ENCODE results near the gene RBM14. TPM values are rescaled to one million over a fixed set of nuclear protein-coding genes. Genes with fewer than 3 reads are reported as not detected.
"Not testable (repeated sequence)": the region's sequence is repeated elsewhere in the genome, so short reads cannot be mapped to it uniquely, and the experiment has no call there.

RBM14 gene
- total and polyA plus RNA-seq, 4 donors: 34.1 to 96.3 (median 52.9) TPM

DNA sequence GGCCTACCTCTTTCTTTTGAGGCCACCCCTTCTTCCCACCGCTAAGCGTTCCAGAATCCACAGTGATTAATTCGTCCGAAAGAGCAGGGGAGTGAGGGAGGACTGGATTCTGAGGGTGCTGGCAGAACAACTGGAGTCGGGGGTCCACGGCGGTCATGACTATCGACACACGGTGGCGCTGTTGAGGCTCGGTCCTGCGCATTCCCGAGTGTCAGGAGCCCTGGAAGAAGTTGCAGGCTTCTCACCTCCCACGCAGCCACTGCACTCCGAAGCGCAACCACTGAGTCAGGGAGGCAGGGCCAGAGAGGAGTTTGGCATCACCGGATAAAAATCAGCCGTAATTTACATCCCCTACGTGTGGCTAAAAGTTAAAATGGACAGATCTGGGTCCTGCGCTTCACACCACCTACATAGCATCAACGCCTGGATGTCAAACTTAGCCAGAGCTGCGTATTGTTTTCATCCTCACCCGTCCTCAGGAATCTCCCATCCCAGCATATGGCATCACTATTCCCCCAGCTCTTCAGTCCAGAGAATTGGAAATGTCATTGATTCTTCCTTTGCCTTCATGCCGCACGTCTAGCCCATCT, 37.3 kb upstream of the RBM14 start:
- no peak overlapping the region for H3K4me3 ChIP-seq
- no peaks in the 10 kb centered on the region for H3K27me3 ChIP-seq (ENCODE audit: control insufficient read depth in 3 of 3, insufficient read depth in 3 of 3, low read length in 2 of 3)
- ATAC-seq (ENCODE audit: insufficient read depth, low FRiP score) (peak; percentile 88), DNase-seq (peak; percentile 75 to 83 (median 76))
- no peaks in the 10 kb centered on the region for H3K4me1 ChIP-seq (ENCODE audit: control insufficient read depth in 5 of 5, insufficient read depth in 5 of 5, low read length in 5 of 5)
- WGBS, 2 donors: 18 to 19% methylated on average over 25 of the region's 25 CpGs
- H3K36me3 ChIP-seq (ENCODE audit: control insufficient read depth in 4 of 4, insufficient read depth in 4 of 4, low read length in 4 of 4): no peaks in the 10 kb centered on the region
- no peak overlapping the region for H3K27ac ChIP-seq (ENCODE audit: low read depth in 1 of 2, low read length in 1 of 2)
- TF ChIP-seq, protein P1, sequence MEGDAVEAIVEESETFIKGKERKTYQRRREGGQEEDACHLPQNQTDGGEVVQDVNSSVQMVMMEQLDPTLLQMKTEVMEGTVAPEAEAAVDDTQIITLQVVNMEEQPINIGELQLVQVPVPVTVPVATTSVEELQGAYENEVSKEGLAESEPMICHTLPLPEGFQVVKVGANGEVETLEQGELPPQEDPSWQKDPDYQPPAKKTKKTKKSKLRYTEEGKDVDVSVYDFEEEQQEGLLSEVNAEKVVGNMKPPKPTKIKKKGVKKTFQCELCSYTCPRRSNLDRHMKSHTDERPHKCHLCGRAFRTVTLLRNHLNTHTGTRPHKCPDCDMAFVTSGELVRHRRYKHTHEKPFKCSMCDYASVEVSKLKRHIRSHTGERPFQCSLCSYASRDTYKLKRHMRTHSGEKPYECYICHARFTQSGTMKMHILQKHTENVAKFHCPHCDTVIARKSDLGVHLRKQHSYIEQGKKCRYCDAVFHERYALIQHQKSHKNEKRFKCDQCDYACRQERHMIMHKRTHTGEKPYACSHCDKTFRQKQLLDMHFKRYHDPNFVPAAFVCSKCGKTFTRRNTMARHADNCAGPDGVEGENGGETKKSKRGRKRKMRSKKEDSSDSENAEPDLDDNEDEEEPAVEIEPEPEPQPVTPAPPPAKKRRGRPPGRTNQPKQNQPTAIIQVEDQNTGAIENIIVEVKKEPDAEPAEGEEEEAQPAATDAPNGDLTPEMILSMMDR (IDR thresholded peaks at IDR 0.05; ENCODE audit: control extremely low read depth, extremely low read depth): peak; percentile 70
- no peaks in the 10 kb centered on the region for H3K9me3 ChIP-seq (ENCODE audit: control insufficient read depth in 4 of 4, insufficient read depth in 3 of 4, low read length in 3 of 4)
- H3K9ac ChIP-seq (ENCODE audit: insufficient read depth in 1 of 2, low read length in 2 of 2): no peak overlapping the region

DNA sequence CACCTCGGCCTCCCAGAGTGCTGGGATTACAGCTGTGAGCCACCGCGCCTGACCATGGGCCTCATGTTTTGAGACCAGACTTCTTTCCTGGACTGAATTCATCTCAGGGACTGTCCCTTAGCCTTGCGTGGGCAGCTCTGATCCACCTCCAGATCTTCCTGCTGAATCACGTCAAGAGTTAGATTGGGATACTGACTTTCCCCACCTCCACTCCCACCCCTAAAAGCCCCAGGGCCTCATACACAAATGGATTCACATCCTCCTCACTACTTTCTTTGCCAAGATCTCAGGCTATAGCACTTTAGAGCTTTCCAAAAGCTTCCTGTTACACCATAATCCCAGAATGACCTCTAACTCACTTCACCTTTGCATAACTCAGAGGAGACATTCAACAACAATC, 35.6 kb upstream of the RBM14 start:
- Histone ChIP-seq H3K4me1 (ENCODE audit: control insufficient read depth in 5 of 5, insufficient read depth in 5 of 5, low read length in 5 of 5) (no peaks in the 10 kb centered on the region), H3K27me3 (ENCODE audit: control insufficient read depth in 3 of 3, insufficient read depth in 3 of 3, low read length in 2 of 3) (no peaks in the 10 kb centered on the region), H3K4me3 (no peak overlapping the region), H3K9me3 (ENCODE audit: control insufficient read depth in 4 of 4, insufficient read depth in 3 of 4, low read length in 3 of 4) (no peaks in the 10 kb centered on the region), H3K36me3 (ENCODE audit: control insufficient read depth in 4 of 4, insufficient read depth in 4 of 4, low read length in 4 of 4) (no peaks in the 10 kb centered on the region), H3K9ac (ENCODE audit: insufficient read depth in 1 of 2, low read length in 2 of 2) (no peak overlapping the region), H3K27ac (ENCODE audit: low read depth in 1 of 2, low read length in 1 of 2) (no peak overlapping the region)
- DNase-seq (no peak), ATAC-seq (ENCODE audit: insufficient read depth, low FRiP score) (no peak)
- TF ChIP-seq, protein P1 (IDR thresholded peaks at IDR 0.05; ENCODE audit: control extremely low read depth, extremely low read depth): no peak
- WGBS, 2 donors: 92 to 96% methylated on average over 5 of the region's 5 CpGs

DNA sequence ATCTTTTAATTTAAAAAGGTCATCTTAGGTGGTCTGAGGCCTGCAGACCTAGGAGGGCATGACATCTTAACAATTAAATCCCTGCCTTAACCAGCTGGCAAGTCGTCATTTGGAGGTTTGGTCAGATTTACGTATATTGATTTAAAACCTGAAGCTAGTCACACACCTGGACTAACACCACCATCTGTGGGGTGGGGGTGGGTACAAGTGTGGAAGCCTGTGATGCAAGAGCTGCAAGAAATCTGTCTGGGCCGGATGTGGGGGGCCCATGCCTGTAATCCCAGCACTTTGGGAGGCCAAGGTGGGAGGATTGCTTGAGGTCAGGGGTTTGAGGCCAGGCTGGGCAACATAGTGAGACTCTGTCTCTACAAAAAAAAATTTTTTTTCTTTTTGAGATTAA, 35.2 kb upstream of the RBM14 start:
- H3K4me1 ChIP-seq (ENCODE audit: control insufficient read depth in 5 of 5, insufficient read depth in 5 of 5, low read length in 5 of 5): no peaks in the 10 kb centered on the region
- no peak overlapping the region for H3K9ac ChIP-seq (ENCODE audit: insufficient read depth in 1 of 2, low read length in 2 of 2)
- no peak overlapping the region for H3K4me3 ChIP-seq
- no peaks in the 10 kb centered on the region for H3K9me3 ChIP-seq (ENCODE audit: control insufficient read depth in 4 of 4, insufficient read depth in 3 of 4, low read length in 3 of 4)
- H3K27ac ChIP-seq (ENCODE audit: low read depth in 1 of 2, low read length in 1 of 2): no peak overlapping the region
- TF ChIP-seq, protein P1 (IDR thresholded peaks at IDR 0.05; ENCODE audit: control extremely low read depth, extremely low read depth): no peak
- H3K36me3 ChIP-seq (ENCODE audit: control insufficient read depth in 4 of 4, insufficient read depth in 4 of 4, low read length in 4 of 4): no peaks in the 10 kb centered on the region
- ATAC-seq (ENCODE audit: insufficient read depth, low FRiP score) (no peak), DNase-seq (no peak)
- H3K27me3 ChIP-seq (ENCODE audit: control insufficient read depth in 3 of 3, insufficient read depth in 3 of 3, low read length in 2 of 3): no peaks in the 10 kb centered on the region
- 82 to 84% methylated on average over 3 of the region's 3 CpGs for WGBS, 2 donors

DNA sequence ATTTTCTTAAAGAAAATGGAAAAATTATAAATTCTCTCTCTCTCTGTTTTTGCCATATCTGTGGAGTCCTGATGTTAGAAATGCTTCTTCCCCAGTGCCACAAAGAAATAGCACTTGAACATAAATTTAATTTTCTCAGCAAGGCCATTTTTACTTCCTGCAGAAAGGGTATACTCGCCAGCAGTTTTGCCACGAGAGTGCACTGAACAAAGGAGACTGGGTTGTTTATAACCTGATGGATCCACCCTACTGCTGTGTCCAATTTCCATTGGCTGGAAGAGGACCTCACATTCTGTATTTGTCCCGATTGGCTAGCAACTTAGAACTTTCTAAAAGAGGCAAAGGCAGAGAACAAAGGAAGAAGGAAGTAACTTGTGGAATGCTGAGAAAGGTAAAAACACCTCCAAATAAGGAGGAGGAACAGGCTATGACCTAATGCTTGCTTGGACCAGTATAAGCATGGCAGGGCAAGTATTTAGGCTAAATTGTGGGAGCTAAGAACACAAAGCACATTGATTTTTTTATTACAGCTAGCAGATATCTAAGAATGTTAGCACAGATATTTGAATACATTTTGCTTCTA, 33.8 kb upstream of the RBM14 start:
- not testable (repeated sequence) for H3K27me3 ChIP-seq (ENCODE audit: control insufficient read depth in 3 of 3, insufficient read depth in 3 of 3, low read length in 2 of 3); H3K4me3 ChIP-seq; DNase-seq; ATAC-seq (ENCODE audit: insufficient read depth, low FRiP score); H3K36me3 ChIP-seq (ENCODE audit: control insufficient read depth in 4 of 4, insufficient read depth in 4 of 4, low read length in 4 of 4); H3K9me3 ChIP-seq (ENCODE audit: control insufficient read depth in 4 of 4, insufficient read depth in 3 of 4, low read length in 3 of 4); H3K9ac ChIP-seq (ENCODE audit: insufficient read depth in 1 of 2, low read length in 2 of 2); H3K4me1 ChIP-seq (ENCODE audit: control insufficient read depth in 5 of 5, insufficient read depth in 5 of 5, low read length in 5 of 5); H3K27ac ChIP-seq (ENCODE audit: low read depth in 1 of 2, low read length in 1 of 2)
- WGBS, 2 donors: 82 to 86% methylated on average over 3 of the region's 3 CpGs

DNA sequence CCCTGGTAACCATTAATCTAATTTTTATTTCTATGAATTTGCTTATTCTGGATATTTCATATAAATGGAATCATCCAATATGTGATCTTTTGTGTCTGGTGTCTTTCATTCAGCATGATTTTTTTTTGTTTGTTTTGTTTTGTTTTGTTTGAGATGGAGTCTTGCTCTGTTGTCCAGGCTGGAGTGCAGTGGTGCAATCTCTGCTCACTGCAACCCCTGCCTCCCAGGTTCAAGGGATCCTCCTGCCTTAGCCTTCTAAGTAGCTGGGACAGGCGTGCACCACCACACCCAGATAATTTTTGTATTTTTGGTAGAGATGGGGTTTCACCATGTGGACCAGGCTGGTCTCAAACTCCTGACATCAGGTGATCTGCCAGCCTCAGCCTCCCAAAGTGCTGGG, 31.0 kb upstream of the RBM14 start:
- not testable (repeated sequence) for H3K27me3 ChIP-seq (ENCODE audit: control insufficient read depth in 3 of 3, insufficient read depth in 3 of 3, low read length in 2 of 3); DNase-seq; H3K4me1 ChIP-seq (ENCODE audit: control insufficient read depth in 5 of 5, insufficient read depth in 5 of 5, low read length in 5 of 5); H3K27ac ChIP-seq (ENCODE audit: low read depth in 1 of 2, low read length in 1 of 2); H3K36me3 ChIP-seq (ENCODE audit: control insufficient read depth in 4 of 4, insufficient read depth in 4 of 4, low read length in 4 of 4); H3K9me3 ChIP-seq (ENCODE audit: control insufficient read depth in 4 of 4, insufficient read depth in 3 of 4, low read length in 3 of 4); H3K4me3 ChIP-seq; ATAC-seq (ENCODE audit: insufficient read depth, low FRiP score); H3K9ac ChIP-seq (ENCODE audit: insufficient read depth in 1 of 2, low read length in 2 of 2)
- WGBS, 2 donors: 87 to 96% methylated on average over 1 of the region's 1 CpG

Measured in lung (tissue), 12 donors.